ENCODE data around the gene SGCA. TPM values are rescaled to one million over a fixed set of nuclear protein-coding genes. Genes with fewer than 3 reads are reported as not detected.

Gene SGCA
- total and polyA plus RNA-seq, 2 of the 8 experiments (the other 6 are each of a cell fraction or from before 2014, with no cell fraction given): 0.12 TPM; not detected in 1

- Histone ChIP-seq H3K4me2 (ENCODE audit: insufficient read depth in 1 of 2, low read depth in 2 of 2, low read length in 2 of 2) (no peak overlapping the region), H4K91ac (replicated peaks; ENCODE audit: insufficient read length, low read length) (no peak overlapping the region), H2BK20ac (ENCODE audit: low read length) (no peak overlapping the region), H2BK5ac (ENCODE audit: low read depth, low read length) (no peak overlapping the region), H3K14ac (ENCODE audit: insufficient read length) (no peak overlapping the region), H3K27me3 (replicated peaks in 1 of 4; ENCODE audit: control insufficient read depth in 3 of 4, extremely low read depth in 1 of 4, insufficient read depth in 3 of 4, low read length in 3 of 4) (no peaks in the 10 kb centered on the region), H3K4me1 (replicated peaks in 1 of 4; ENCODE audit: control insufficient read depth in 3 of 4, insufficient read depth in 4 of 4, low read length in 3 of 4) (peaks cover 2 to 7% (median 6%) of the 10 kb centered on the region in 4 experiments; a peak in 6 of 7 replicates), H4K8ac (ENCODE audit: extremely low read depth, insufficient read depth, low read length) (no peak overlapping the region), H2BK15ac (ENCODE audit: low read length) (no peak overlapping the region), H3K36me3 (ENCODE audit: control insufficient read depth in 2 of 4, insufficient read depth in 4 of 4, low read length in 3 of 4) (no peaks in the 10 kb centered on the region), H2BK120ac (replicated peaks; ENCODE audit: low read depth, low read length) (no peak overlapping the region), H4K20me1 (replicated peaks in 1 of 2; ENCODE audit: control insufficient read depth in 1 of 2, insufficient read depth in 2 of 2, low read length in 2 of 2) (no peaks in the 10 kb centered on the region), H3K79me2 (ENCODE audit: control insufficient read depth in 1 of 2, insufficient read depth in 2 of 2, low read length in 2 of 2) (no peaks in the 10 kb centered on the region), H3K23ac (ENCODE audit: insufficient read length) (no peak overlapping the region), H3K79me1 (ENCODE audit: low read depth, low read length) (no peaks in the 10 kb centered on the region), H3K9me3 (ENCODE audit: insufficient read depth in 2 of 2, low read depth in 1 of 2, low read length in 1 of 2) (no peaks in the 10 kb centered on the region), H3K9ac (replicated peaks in 1 of 4; ENCODE audit: extremely low read depth in 1 of 4, low read depth in 3 of 4, low read length in 3 of 4) (no peak overlapping the region), H2BK12ac (ENCODE audit: low read depth, low read length) (no peak overlapping the region), H2AFZ (ENCODE audit: low read length) (no peak overlapping the region), H3K27ac (ENCODE audit: low read depth, low read length) (no peak overlapping the region), H2AK5ac (ENCODE audit: low read depth, low read length) (no peak overlapping the region), H3K18ac (ENCODE audit: extremely low read depth, low read length) (no peak overlapping the region), H4K5ac (ENCODE audit: insufficient read length, low read depth, low read length) (no peak overlapping the region), H3K23me2 (ENCODE audit: low read depth, low read length) (no peaks in the 10 kb centered on the region), H3K56ac (replicated peaks; ENCODE audit: insufficient read length, low read depth, low read length) (no peak overlapping the region), H3K4me3 (ENCODE audit: extremely low read depth in 1 of 4, insufficient read depth in 2 of 4, low read depth in 3 of 4, low read length in 4 of 4) (no peak overlapping the region), H3K4ac (replicated peaks; ENCODE audit: insufficient read length, low read depth, low read length) (no peak overlapping the region)
- ChIA-PET CTCF (ENCODE audit: partially characterized antibody) (interaction anchor here (0.9 to 24.4 kb wide), 4 partner anchors 14 to 62 kb away, joined by 3 to 1349 read pairs (median 119); partner anchors contain the start of genes COL1A1 and TMEM92), POLR2A (ENCODE audit: partially characterized antibody) (no interaction called here)
- FAIRE-seq (no peak), DNase-seq (ENCODE audit: low read depth in 1 of 2, low spot score in 2 of 2) (no peak)
- WGBS, 2 experiments (ENCODE audit: extremely low coverage in 1 of 2, insufficient coverage in 1 of 2, insufficient read length in 1 of 2, insufficient replicate concordance in 2 of 2, low coverage in 1 of 2, low lambda C conversion rate in 2 of 2, missing lambda C conversion rate in 1 of 2): 69% methylated on average over 1 of the region's 1 CpG; no CpG with 5 or more reads in 1 of the 2 experiments
- no peak for TF ChIP-seq TEAD4 (IDR thresholded peaks at IDR 0.05; ENCODE audit: low read depth, low read length)
- no peak for TF ChIP-seq CTCF (IDR thresholded peaks at IDR 0.05; ENCODE audit: control extremely low read depth in 1 of 3, insufficient read depth in 1 of 3, low read depth in 1 of 3, low read length in 3 of 3)
- no peak for TF ChIP-seq CBX5 (IDR thresholded peaks at IDR 0.05; ENCODE audit: low read depth, low read length)
- TF ChIP-seq KDM4A (IDR thresholded peaks at IDR 0.05; ENCODE audit: low read depth, low read length, severe bottlenecking): no peak
- no peak for TF ChIP-seq EGR1 (IDR thresholded peaks at IDR 0.05; ENCODE audit: borderline replicate concordance, low read depth, low read length)
- no peak for TF ChIP-seq E2F6 (IDR thresholded peaks at IDR 0.05)
- TF ChIP-seq ASH2L (IDR thresholded peaks at IDR 0.05; ENCODE audit: low read length): no peak
- no peak for TF ChIP-seq JUND (IDR thresholded peaks at IDR 0.05; ENCODE audit: low read length)
- TF ChIP-seq SP1 (IDR thresholded peaks at IDR 0.05; ENCODE audit: low read depth, low read length): no peak
- TF ChIP-seq SRF (IDR thresholded peaks at IDR 0.05; ENCODE audit: low read depth, low read length): no peak
- no peak for TF ChIP-seq CEBPB (IDR thresholded peaks at IDR 0.05; ENCODE audit: low read depth, low read length)
- TF ChIP-seq JUN (IDR thresholded peaks at IDR 0.05; ENCODE audit: low read depth, low read length): no peak
Measured at GRCh38 chr17:50218771-50219315, 53.0 kb downstream of the SGCA start.
